ENCODE measurements around the gene SDR42E2. TPM values are rescaled to one million over a fixed set of nuclear protein-coding genes. Genes with fewer than 3 reads are reported as not detected.
"Not testable (repeated sequence)": the region's sequence is repeated elsewhere in the genome, so short reads cannot be mapped to it uniquely, and the experiment has no call there.

SDR42E2 gene
- total and polyA plus RNA-seq, 2 donors (not counting 3 experiments of a cell fraction or from before 2014, with no cell fraction given) = 0.03 to 0.13 TPM

DNA sequence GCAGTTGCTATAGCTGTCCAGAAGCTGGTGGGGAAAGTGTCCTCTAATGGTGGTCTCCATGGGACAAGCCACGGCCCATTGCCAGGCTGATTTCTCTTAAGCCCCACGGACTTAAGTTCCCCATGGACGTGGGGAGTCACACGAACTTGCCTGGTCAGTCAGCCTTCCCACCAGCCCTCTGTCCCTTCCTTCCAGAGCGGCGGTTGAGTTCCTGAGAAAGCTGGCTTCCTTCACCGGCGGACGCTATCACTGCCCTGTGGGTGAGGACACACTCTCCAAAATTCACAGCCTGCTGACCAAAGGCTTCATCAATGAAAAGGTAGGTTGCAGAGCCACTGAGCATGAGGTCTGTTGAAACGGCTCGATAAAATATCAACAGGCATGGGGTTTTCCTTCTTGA lies 10.0 kb upstream of the SDR42E2 start:
- Histone ChIP-seq H3K9me1 (replicated peaks; ENCODE audit: control insufficient read depth, extremely low read depth, insufficient read depth, low read length) (no peaks in the 10 kb centered on the region), H3K27me3 (ENCODE audit: control insufficient read depth in 2 of 2, insufficient read depth in 2 of 2, low read length in 2 of 2) (peaks cover 0 to 3% of the 10 kb centered on the region in 2 experiments), H3K27ac (ENCODE audit: insufficient read depth, low read depth, low read length) (no peak overlapping the region), H3K4me1 (ENCODE audit: control insufficient read depth, extremely low read depth, insufficient read depth, low read length) (no peaks in the 10 kb centered on the region), H3K79me2 (ENCODE audit: control insufficient read depth, insufficient read depth, low read length) (no peaks in the 10 kb centered on the region), H4K20me1 (replicated peaks; ENCODE audit: control insufficient read depth, extremely low read depth, insufficient read depth, low read length) (no peaks in the 10 kb centered on the region), H3K4me2 (ENCODE audit: insufficient read depth, low read length) (no peak overlapping the region), H3K9me3 (replicated peaks; ENCODE audit: control insufficient read depth, insufficient read depth, low read length) (no peaks in the 10 kb centered on the region), H3K9ac (replicated peaks; ENCODE audit: extremely low read depth, insufficient read depth, low read length) (no peak overlapping the region), H3K36me3 (ENCODE audit: control insufficient read depth in 2 of 2, extremely low read depth in 1 of 2, insufficient read depth in 2 of 2, low read length in 2 of 2) (no peaks in the 10 kb centered on the region), H3K4me3 (replicated peaks in 1 of 3; ENCODE audit: insufficient read depth in 1 of 3, low read depth in 1 of 3, low read length in 3 of 3) (no peak overlapping the region), H2AFZ (ENCODE audit: low read depth, low read length) (no peak overlapping the region)
- no peak for TF ChIP-seq EZH2 (IDR thresholded peaks at IDR 0.05; ENCODE audit: borderline replicate concordance, low read depth, low read length, severe bottlenecking)
- TF ChIP-seq, protein P1, sequence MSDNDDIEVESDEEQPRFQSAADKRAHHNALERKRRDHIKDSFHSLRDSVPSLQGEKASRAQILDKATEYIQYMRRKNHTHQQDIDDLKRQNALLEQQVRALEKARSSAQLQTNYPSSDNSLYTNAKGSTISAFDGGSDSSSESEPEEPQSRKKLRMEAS (IDR thresholded peaks at IDR 0.05; ENCODE audit: insufficient read depth, insufficient read length) = no peak
- no peak for TF ChIP-seq FOS (IDR thresholded peaks at IDR 0.05; ENCODE audit: borderline replicate concordance, insufficient read depth, low read length)
- TF ChIP-seq POLR2A (IDR thresholded peaks at IDR 0.05; ENCODE audit: low read depth, low read length) = no peak
- no peak for TF ChIP-seq GATA2 (IDR thresholded peaks at IDR 0.05; ENCODE audit: insufficient read depth, insufficient read length, low read depth, low read length)
- TF ChIP-seq JUN (IDR thresholded peaks at IDR 0.05; ENCODE audit: borderline replicate concordance, insufficient read depth, insufficient read length, low read depth) = no peak
- no peak for TF ChIP-seq POLR2AphosphoS5 (IDR thresholded peaks at IDR 0.05; ENCODE audit: insufficient read depth, low read depth, low read length)
- no peak for TF ChIP-seq CTCF (IDR thresholded peaks at IDR 0.05; ENCODE audit: extremely low read depth in 1 of 2, insufficient read depth in 1 of 2, low read depth in 1 of 2, low read length in 2 of 2)
- TF ChIP-seq MYC (IDR thresholded peaks at IDR 0.05; ENCODE audit: low read depth, low read length) = no peak
- DNase-seq (ENCODE audit: low read depth, low spot score) = no peak
- CTCF ChIA-PET = interaction anchor here (2.1 kb wide), 1 partner anchor 11 kb away, joined by 9 read pairs; no protein-coding TSS in a partner anchor
- intact Hi-C loops (cut with micrococcal nuclease) = no loop called here
- FAIRE-seq = no peak
- POLR2A ChIA-PET = no interaction called here
- BruUV-seq (replicated peaks) = no TSS peak
- dilution Hi-C loops (cut with MboI; ENCODE audit: extremely low pct_ligation_motif_present, low sequenced_read_pairs) = no loop called here

DNA sequence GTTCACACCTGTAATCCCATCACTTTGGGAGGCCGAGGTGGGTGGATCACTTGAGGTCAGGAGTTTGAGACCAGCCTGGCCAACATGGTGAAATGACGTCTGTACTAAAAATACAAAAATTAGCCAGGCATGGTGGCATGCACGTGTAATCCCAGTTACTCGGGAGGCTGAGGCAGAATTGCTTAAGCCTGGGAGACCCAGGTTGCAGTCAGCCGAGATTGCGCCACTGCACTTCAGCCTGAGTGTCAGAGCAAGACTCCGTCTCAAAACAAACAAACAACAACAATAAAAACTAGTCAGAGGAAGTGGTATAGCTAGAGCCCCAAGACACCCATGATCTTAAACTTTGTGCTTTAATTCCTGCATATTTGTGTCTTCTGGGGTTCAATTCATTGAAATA lies 9.2 kb upstream of the SDR42E2 start:
- dilution Hi-C loops (cut with MboI; ENCODE audit: extremely low pct_ligation_motif_present, low sequenced_read_pairs); H3K9me3 ChIP-seq (replicated peaks; ENCODE audit: control insufficient read depth, insufficient read depth, low read length); H3K79me2 ChIP-seq (ENCODE audit: control insufficient read depth, insufficient read depth, low read length); H2AFZ ChIP-seq (ENCODE audit: low read depth, low read length); intact Hi-C loops (cut with micrococcal nuclease); H3K27ac ChIP-seq (ENCODE audit: insufficient read depth, low read depth, low read length); H3K36me3 ChIP-seq (ENCODE audit: control insufficient read depth in 2 of 2, extremely low read depth in 1 of 2, insufficient read depth in 2 of 2, low read length in 2 of 2); H3K9me1 ChIP-seq (replicated peaks; ENCODE audit: control insufficient read depth, extremely low read depth, insufficient read depth, low read length); H3K4me1 ChIP-seq (ENCODE audit: control insufficient read depth, extremely low read depth, insufficient read depth, low read length); FAIRE-seq; BruUV-seq (replicated peaks); H3K9ac ChIP-seq (replicated peaks; ENCODE audit: extremely low read depth, insufficient read depth, low read length); H4K20me1 ChIP-seq (replicated peaks; ENCODE audit: control insufficient read depth, extremely low read depth, insufficient read depth, low read length); H3K4me2 ChIP-seq (ENCODE audit: insufficient read depth, low read length); POLR2A ChIA-PET; H3K27me3 ChIP-seq (ENCODE audit: control insufficient read depth in 2 of 2, insufficient read depth in 2 of 2, low read length in 2 of 2); DNase-seq (ENCODE audit: low read depth, low spot score); H3K4me3 ChIP-seq (replicated peaks in 1 of 3; ENCODE audit: insufficient read depth in 1 of 3, low read depth in 1 of 3, low read length in 3 of 3): not testable (repeated sequence)
- CTCF ChIA-PET = interaction anchor here (1.3 to 2.1 kb wide), 2 partner anchors 11 to 54 kb away, joined by 5 to 9 read pairs; no protein-coding TSS in a partner anchor
